Bone marrow (tissue), 2 donors: ENCODE measurements around the gene CHST4.
"Not testable (repeated sequence)": the region's sequence is repeated elsewhere in the genome, so short reads cannot be mapped to it uniquely, and the experiment has no call there.

ENCODE experiments used
- DNase-seq, 2 donors: peaks; one replicate each; lab custom pipeline; 2025; lab: John Stamatoyannopoulos, UW

Gene CHST4

DNA sequence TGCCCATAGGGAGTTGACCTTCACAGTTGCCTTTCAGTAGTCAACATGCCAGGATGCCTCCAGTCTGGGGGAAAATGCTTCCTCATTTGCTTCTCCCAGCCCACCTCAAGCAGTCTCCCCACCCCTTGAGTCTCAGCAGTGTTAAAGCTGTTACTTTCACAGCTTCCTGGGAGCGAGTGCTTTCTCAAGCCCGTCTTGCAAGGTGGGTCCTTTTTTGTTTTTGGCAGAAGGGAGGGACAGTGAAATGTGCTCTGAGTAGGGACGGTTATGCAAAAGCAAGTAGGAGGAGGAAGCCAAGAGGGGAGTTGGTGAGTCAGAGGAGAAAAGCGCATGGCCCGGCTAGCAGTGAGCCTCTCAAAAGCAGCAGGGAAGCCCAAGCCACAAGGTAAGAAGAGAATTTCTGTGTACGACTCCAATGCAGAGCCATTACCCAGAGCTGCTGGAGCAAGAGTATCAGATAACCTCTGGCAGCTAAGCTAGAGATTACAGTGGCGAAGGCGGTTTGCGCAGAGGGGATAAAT lies at the start of gene CHST4:
Gene CHST4 (plus strand): TSS at position 316 of the 521 bp plus-strand sequence. CDS start 10,252 bp downstream, outside the sequence.
- no peak for DNase-seq

DNA sequence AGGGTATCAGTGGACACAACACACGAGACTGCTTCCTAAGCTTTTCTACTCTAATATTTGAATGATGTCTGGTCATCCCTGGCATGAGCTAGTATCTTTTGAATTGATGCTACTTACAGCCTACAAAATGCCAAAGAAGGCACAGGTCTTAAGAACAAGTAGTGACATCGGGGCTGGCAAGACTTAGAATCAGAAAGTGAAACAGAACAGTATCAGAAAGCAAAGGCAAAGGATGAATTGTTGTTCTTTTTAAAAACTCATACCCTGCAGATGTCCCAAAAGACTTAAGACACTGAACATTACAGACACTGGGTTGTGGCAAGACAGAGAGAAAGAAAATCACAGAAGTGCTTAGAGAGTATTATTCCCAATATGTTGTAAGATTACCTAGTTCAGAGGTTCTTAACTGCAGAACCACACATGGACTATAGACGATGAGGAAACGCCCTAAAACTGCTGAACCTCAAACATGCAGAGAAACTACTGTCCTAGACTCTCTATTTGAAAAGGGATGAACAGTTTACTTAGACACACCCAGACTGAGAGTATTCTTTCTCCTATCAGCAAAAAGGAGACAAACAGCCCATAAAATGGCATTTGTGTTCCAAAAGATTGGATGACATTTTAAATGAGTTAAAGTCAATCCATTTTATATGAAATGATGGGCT lies 49.6 kb upstream of the CHST4 start:
- no peak for DNase-seq

DNA sequence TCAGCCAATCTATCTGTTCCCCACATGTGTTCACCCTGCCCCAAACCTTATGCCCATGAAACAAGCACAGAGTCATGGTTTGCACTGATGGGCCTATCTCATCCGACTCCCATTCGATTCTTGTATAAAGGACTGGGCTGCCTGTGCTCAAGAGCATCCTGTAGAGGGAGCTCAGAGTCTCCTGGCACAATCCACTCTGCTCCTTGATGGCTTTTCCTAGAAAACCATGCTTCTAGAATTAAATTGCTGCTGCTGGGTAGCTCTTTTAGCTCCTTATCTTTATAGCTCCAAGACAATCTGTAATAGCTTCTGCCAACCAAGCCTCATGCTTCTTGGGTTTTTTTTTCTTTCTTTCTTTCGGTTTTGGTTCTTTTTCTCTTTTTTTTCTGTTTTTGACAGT lies 46.8 kb upstream of the CHST4 start:
- DNase-seq: no peak

- DNase-seq: no peak
Observed at GRCh38 chr16:71480956-71481355, 45.3 kb upstream of the CHST4 start.

DNA sequence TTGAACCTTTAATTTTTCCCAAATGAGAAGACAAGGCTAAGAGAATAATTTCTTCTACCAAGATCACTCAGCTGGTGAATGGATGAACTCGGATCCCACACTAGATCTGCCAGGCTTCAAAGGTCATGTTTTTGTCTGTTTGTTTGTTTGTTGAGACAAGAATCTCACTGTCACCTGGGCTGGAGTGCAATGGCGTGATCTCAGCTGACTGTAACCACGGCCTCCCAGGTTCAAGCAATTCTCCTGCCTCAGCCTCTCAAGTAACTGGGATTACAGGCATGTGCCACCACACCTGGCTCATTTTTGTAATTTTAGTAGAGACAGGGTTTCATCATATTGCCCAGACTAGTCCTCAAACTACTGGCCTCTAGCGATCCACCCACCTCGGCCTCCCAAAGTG lies 43.7 kb upstream of the CHST4 start:
- no peak for DNase-seq

DNA sequence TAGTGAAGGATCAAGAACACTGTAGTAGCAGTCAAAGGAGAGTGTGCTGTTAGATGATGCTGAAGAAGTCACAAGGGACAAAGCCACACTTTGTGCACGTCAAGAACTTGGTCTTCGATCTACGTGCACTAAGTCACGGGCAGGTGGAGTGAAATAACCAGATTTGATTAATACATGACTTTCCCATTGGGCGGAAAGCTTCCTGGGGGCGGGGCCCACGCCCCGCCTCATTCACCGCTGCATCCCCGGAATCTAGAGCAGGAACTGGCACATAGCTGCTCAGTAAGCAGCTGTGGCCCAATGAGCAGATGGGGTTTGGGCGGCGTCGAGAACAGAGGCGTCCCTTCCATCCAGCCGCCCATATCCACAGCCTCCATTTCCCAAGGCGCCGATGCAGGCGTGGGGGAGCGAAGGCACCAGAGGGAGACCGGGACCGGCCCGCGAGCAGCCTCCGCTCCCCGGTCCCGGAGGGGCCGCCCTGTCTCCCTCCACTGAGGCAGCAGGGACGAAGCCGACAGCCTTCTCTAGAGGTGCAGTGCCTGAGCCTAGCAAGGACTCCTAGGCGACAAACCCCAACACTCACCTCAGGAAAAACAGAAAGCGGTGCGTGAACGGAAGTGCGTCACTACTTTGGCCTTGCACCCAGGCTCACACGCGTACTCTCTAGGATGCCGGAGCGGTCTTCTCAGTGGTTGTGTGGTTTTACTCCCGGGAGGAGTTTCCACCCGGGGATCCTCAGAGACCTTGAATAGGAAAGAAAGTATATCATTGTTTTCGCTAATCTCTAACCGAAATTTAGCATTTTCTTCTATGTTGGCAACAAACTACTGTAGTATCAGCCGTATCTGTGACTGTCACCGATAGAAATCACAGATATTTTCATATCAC lies 42.0 kb upstream of the CHST4 start:
- DNase-seq: peak; percentile 44 to 79

- DNase-seq: no peak
Observed at GRCh38 chr16:71489122-71489521, 37.1 kb upstream of the CHST4 start, which contains the start of gene ZNF19. Gene ZNF19, minus strand, starts transcription at chr16:71489324. Its CDS starts 7,210 bp downstream, at chr16:71482114.

DNA sequence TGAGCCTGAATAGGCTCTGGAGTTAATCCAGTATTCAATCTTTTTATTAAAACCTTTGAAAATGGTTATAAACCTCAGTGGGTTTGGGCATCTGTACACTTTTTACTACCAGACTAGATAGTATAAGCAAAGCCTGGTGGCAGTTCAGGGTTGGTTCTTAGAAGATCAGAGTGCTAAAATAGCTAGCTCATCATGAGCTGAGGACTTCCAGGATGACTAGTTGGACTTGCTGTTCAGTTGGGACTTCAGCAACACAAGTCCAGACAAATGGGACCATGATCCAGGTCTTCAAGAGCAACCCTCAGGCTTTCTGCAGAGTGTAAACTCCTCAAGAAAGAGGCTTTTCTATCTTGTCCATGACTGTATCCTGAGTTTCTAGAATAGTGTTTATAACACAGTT lies 35.9 kb upstream of the CHST4 start:
- DNase-seq: no peak

- no peak for DNase-seq
Observed at GRCh38 chr16:71491054-71491453, 35.2 kb upstream of the CHST4 start.

- DNase-seq: no peak
Observed at GRCh38 chr16:71492786-71493185, 33.4 kb upstream of the CHST4 start.

DNA sequence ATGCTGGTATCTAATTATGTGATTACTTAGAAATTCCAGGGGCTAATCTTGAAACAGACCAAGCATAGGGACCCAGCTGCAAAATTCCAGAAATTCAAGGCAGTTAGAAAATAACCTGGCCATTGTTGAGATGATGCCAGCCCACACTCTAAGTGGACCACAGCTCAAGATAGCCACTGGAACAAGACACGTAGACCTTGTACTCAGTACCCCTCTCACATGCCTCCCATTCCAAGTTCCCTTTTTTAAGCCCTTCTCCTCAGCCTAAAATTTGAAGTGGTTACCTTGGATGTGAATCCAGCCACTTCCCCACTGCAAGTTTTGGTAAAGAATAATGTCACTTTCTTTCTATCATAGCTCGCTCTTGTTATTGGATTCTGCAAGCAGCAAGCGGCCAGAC lies 33.0 kb upstream of the CHST4 start:
- DNase-seq: no peak

DNA sequence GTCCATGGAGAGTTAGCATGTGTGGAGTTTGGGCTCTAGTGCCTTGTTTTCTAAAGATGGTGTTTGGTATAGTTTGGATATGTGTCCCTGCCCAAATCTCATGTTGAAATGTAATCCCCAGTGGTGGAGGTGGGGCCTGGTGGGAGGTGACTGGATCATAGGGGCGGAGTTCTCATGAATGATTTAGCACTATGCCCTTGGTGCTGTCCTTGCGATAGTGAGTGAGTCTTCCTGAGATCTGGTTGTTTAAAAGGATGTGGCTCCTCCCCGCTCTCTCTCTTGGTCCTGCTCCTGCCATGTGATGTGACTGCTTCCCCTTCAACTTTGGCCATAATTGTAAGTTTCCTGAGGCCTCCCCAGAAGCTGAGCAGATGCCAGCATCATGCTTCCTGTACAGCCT lies 28.2 kb upstream of the CHST4 start:
- DNase-seq: no peak

DNA sequence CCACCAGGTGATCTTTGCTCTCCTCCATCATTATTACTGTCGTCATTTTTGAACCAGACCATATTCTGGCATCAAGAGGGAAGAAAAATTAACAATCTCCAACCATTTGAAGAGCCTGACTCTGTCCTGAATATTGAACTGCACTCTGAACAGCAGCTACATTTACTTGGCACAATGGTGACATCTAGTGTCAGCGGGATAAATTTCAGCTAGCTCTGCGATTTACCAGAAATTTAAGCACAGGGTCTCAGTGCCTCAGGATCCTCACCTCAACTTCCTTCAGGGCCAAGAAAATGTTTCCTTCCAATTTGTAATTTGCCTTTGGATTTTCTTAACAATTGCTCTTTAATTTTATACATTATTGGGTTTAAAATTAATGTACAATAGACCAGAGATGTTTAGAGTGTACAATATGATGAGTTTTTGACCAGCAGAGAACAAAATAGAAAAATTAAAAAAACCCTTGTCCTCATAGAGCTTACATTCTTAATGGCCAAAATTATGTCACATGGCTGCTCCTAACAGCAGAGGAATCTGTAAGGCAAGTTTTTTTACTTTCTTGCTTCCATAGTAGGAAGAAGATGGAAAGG lies 26.4 kb upstream of the CHST4 start:
- DNase-seq: peak in 1 of 2 donors; percentile 50

DNA sequence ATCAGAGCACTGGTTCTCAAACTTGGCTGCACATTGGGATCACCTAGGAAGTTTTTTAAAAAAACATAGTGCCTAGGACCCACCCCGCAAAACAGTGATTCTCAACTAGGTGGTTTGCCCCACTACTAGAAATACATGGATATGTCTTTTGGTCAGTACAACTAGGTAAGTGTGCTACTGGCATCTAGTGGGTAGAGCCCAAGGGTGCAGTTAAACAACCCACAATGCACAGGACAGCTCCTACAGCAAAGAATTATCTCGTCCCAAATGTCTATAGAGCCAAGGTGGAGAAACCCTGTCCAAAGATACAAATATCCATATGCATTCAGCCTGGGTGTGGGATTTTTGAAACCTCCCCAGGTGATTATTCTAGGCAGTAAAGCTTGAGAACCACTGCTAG lies 25.3 kb upstream of the CHST4 start:
- DNase-seq: no peak

GRCh38 chr16:71501547-71501946 lies 24.7 kb upstream of the CHST4 start:
- DNase-seq: no peak

DNA sequence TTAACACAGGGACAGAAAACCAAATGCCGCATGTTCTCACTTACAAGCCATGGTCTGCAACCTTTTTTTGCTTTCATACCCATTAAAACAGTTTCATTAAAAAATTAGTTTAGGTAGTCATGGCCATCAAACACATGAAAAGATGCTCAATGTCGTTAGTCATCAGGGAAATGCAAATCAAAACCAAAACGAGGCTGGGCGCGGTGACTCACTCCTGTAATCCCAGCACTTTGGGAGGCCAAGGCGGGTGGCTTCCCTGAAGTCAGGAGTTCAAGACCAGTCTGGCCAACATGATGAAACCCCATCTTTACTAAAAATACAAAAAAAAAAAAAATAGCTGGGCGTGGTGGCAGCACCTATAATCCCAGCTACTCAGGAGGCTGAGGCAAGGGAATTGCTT lies 22.2 kb upstream of the CHST4 start:
- DNase-seq: not testable (repeated sequence)

GRCh38 chr16:71504901-71505300 lies 21.3 kb upstream of the CHST4 start:
- DNase-seq: no peak

- DNase-seq: no peak
Observed at GRCh38 chr16:71507061-71507460, 19.2 kb upstream of the CHST4 start.

DNA sequence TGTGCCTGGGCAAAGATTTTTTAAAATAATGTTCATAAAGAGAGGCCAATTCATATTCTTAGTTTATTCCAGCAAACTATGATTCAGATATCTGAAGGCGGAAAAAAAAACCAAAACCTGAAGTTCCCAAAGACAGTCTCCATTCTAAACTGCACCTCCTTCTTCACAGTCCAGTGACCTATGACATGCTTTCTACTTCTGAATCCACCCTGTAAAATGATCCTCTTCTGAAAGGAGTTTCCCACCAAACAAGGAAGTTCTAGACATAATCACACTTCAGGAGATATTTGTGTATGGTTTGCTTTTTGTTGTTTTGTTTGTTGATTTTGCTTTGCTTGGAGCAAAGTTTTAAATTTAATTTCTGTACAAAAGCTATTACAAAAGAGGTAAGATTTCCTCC lies 12.9 kb upstream of the CHST4 start:
- no peak for DNase-seq

GRCh38 chr16:71514476-71514875 lies 11.8 kb upstream of the CHST4 start:
- DNase-seq: no peak

- no peak for DNase-seq
Observed at GRCh38 chr16:71515026-71515425, 11.2 kb upstream of the CHST4 start.

DNA sequence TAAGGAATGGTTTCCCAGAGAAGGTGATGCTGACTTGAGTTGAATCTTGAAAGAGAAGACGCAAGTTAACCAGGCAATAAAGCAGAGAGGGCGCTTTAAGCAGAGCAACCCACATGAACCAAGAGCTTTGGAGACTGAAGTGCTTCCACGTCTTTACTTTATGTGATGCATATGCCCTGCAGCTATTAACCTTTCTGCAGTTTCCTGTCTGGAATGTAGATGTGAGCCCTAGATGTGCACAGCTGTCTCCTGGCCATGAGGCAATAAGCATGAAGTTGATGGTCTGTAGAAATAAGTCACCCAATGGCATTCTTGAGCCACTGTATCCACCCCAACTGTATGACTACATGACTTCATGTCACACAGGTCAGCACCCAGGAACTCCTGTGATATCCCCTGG lies 5.7 kb upstream of the CHST4 start:
- no peak for DNase-seq
